HL-60 (cell line): ENCODE results near the gene ACKR4.
"Not testable (repeated sequence)": the region's sequence is repeated elsewhere in the genome, so short reads cannot be mapped to it uniquely, and the experiment has no call there.

Source experiments
- DNase-seq, 2 experiments: peaks; one replicate each; pipeline ENCODE4 v3.0.0-alpha.2; 2010 to 2020; ENCODE audit warnings: low read depth in 1 of 2, low spot score in 1 of 2
- H3K27ac ChIP-seq: fragments of 250-450 bp; sonication (Bioruptor Pico); replicated peaks from 2 replicates; pipeline ENCODE4 v1.5.1; 2020; ENCODE audit warnings: mild to moderate bottlenecking, moderate library complexity
- H3K27me3 ChIP-seq: fragments of 250-450 bp; sonication (Bioruptor Pico); 2 replicates; pipeline ENCODE4 v1.5.1; 2021; ENCODE audit warnings: mild to moderate bottlenecking, moderate library complexity; ENCODE audit not compliant: insufficient read depth, poor library complexity, severe bottlenecking
- H3K4me3 ChIP-seq: replicated peaks from 2 replicates; pipeline ENCODE4 v1.5.1; 2011; ENCODE audit warnings: mild to moderate bottlenecking, control low read depth, low read length; ENCODE audit not compliant: insufficient read depth
- CTCF ChIP-seq: IDR thresholded peaks from one replicate; pipeline ENCODE4 v1.5.1; 2011; ENCODE audit warnings: low read length, control low read depth, inconsistent platforms; ENCODE audit not compliant: insufficient read depth
- GABPA ChIP-seq: IDR thresholded peaks from 2 replicates; pipeline ENCODE4 v1.6.1; 2012; ENCODE audit warnings: low read depth
- POLR2AphosphoS5 ChIP-seq: IDR thresholded peaks from 2 replicates; pipeline ENCODE4 v1.6.1; 2012; ENCODE audit warnings: low read depth
- REST ChIP-seq: IDR thresholded peaks from 2 replicates; pipeline ENCODE4 v1.6.1; 2012; ENCODE audit warnings: low read depth; ENCODE audit not compliant: insufficient replicate concordance
- SPI1 ChIP-seq: IDR thresholded peaks from 2 replicates; pipeline ENCODE4 v1.6.1; 2012; ENCODE audit warnings: low read depth, mild to moderate bottlenecking, borderline replicate concordance

The ACKR4 gene

GRCh38 chr3:132637590-132637989 lies 40.5 kb downstream of the ACKR4 start:
- TF ChIP-seq GABPA (no peak), SPI1 (no peak), CTCF (no peak), POLR2AphosphoS5 (no peak), REST (no peak)
- Histone ChIP-seq H3K4me3 (no peak overlapping the region), H3K27ac (no peak overlapping the region), H3K27me3 (no peaks in the 10 kb centered on the region)
- no peak for DNase-seq

GRCh38 chr3:132638706-132639105 lies 41.6 kb downstream of the ACKR4 start:
- H3K27ac ChIP-seq, result no peak overlapping the region
- no peak for TF ChIP-seq REST
- TF ChIP-seq GABPA, result no peak
- no peak for TF ChIP-seq SPI1
- TF ChIP-seq CTCF, result no peak
- no peak for TF ChIP-seq POLR2AphosphoS5
- DNase-seq, result no peak
- H3K27me3 ChIP-seq, result no peaks in the 10 kb centered on the region
- no peak overlapping the region for H3K4me3 ChIP-seq

- DNase-seq, H3K27ac ChIP-seq, H3K4me3 ChIP-seq, H3K27me3 ChIP-seq: not testable (repeated sequence)
Observed at GRCh38 chr3:132641427-132641826, 44.4 kb downstream of the ACKR4 start.

GRCh38 chr3:132641837-132642538 lies 44.9 kb downstream of the ACKR4 start:
- peak; percentile 20 for TF ChIP-seq CTCF
- no peak for TF ChIP-seq GABPA
- no peak for TF ChIP-seq SPI1
- Histone ChIP-seq H3K27ac (no peak overlapping the region), H3K4me3 (no peak overlapping the region), H3K27me3 (no peaks in the 10 kb centered on the region)
- peak in 1 of 2 experiments; percentile 18 for DNase-seq
